HG03039 (cell line): Measurements from ENCODE around the gene LAPTM5.

ENCODE experiments used
- ATAC-seq: cut with Tn5 transposase; IDR thresholded peaks from one replicate; pipeline ENCODE4 v1.9.1; 2021; ENCODE audit warnings: mild to moderate bottlenecking, moderate library complexity; ENCODE audit not compliant: unreplicated experiment

The LAPTM5 gene

GRCh38 chr1:30732277-30732996 lies 25.1 kb downstream of the LAPTM5 start:
- no peak for ATAC-seq

- ATAC-seq, result no peak
These were observed 25.7 kb downstream of the LAPTM5 start for GRCh38 chr1:30731806-30732276.

GRCh38 chr1:30731109-30731805 lies 26.3 kb downstream of the LAPTM5 start:
- ATAC-seq, result no peak

GRCh38 chr1:30730346-30731108 lies 27.0 kb downstream of the LAPTM5 start:
- no peak for ATAC-seq

GRCh38 chr1:30729901-30730300 lies 27.7 kb downstream of the LAPTM5 start:
- no peak for ATAC-seq

GRCh38 chr1:30728832-30729638 lies 28.5 kb downstream of the LAPTM5 start:
- no peak for ATAC-seq

GRCh38 chr1:30728340-30728739 lies 29.2 kb downstream of the LAPTM5 start:
- ATAC-seq, result no peak

GRCh38 chr1:30727824-30728223 lies 29.8 kb downstream of the LAPTM5 start:
- no peak for ATAC-seq

- ATAC-seq, result no peak
These were observed 30.5 kb downstream of the LAPTM5 start for GRCh38 chr1:30726773-30727684.

- no peak for ATAC-seq
These were observed 31.3 kb downstream of the LAPTM5 start for GRCh38 chr1:30726236-30726635.

- no peak for ATAC-seq
These were observed 32.0 kb downstream of the LAPTM5 start for GRCh38 chr1:30725450-30726095.

- no peak for ATAC-seq
These were observed 32.7 kb downstream of the LAPTM5 start for GRCh38 chr1:30724655-30725421.

GRCh38 chr1:30724175-30724574 lies 33.4 kb downstream of the LAPTM5 start:
- ATAC-seq, result no peak

- ATAC-seq, result no peak
These were observed 34.2 kb downstream of the LAPTM5 start, which contains the start of gene MATN1 for GRCh38 chr1:30723331-30723755. MATN1 (minus strand) TSS chr1:30723585; CDS start chr1:30723551, 34 bp downstream.

- no peak for ATAC-seq
These were observed 35.6 kb downstream of the LAPTM5 start for GRCh38 chr1:30721812-30722537.

GRCh38 chr1:30721341-30721793 lies 36.2 kb downstream of the LAPTM5 start:
- no peak for ATAC-seq
